Measurements from ENCODE around the gene SDK1. TPM values are rescaled to one million over a fixed set of nuclear protein-coding genes. Genes with fewer than 3 reads are reported as not detected.
"Not testable (repeated sequence)": the region's sequence is repeated elsewhere in the genome, so short reads cannot be mapped to it uniquely, and the experiment has no call there.

SDK1 gene
- polyA plus RNA-seq, 10 donors: 1.9 to 6.0 (median 2.7) TPM

DNA sequence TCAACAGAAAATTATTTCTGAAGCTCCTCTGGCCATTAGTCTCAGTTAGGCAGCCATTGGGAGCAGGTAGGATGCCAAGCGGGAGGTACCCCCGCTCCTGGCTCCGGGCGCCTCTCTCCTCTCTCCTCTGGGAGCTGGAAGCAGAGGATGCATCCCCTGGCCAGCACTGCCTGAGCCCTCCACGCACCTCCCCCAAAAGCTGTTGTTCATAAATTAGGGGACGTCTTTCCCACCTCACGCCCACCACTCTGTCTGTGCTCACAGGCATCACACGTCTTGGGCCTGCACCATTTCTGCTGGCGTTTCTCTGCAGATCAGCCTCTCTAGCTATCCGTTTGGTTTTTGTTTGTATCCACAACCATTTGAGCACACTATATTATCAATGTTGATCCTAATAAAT is 772.0 kb downstream of the SDK1 start:
- no peak for DNase-seq

GRCh38 chr7:4073750-4074149 is 772.7 kb downstream of the SDK1 start:
- no peak for DNase-seq

DNA sequence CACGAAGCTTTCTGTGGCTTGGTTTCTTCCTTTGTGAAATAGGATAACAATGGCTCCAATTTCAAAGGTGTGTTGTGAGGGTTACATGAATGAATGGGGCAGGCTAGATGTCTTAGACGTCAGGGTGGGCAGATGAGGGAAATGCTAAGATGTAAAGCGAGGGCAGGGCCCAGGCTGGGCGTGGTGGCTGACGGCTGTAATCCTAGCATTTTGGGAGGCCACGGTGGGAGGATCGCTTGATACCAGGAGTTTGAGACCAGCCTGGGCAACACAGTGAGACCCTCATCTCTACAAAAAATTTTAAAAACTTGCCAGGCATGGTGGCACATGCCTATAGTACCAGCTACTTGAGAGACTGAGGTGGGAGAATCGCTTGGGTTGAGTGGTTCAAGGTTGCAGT is 773.4 kb downstream of the SDK1 start:
- no peak for DNase-seq

DNA sequence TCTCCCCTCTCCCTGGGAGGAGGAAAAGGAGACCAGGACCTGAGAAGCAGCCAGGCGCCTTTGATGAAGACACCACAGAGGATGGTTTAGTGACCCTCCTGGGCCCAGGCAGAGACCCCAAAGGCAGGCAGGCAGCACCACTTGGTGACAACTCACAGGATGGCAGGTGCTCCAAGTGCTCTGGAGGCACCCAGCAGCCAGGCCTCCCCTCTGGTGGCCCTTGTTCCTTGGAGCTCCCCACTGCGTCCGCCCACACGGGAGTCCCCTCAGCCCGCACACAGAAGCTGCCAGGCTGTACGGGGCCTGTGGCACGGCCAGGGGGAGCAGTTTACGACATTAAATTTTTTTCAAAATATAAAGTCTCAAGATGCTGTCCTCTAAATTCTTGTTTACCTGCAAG is 773.9 kb downstream of the SDK1 start:
- DNase-seq: no peak

DNA sequence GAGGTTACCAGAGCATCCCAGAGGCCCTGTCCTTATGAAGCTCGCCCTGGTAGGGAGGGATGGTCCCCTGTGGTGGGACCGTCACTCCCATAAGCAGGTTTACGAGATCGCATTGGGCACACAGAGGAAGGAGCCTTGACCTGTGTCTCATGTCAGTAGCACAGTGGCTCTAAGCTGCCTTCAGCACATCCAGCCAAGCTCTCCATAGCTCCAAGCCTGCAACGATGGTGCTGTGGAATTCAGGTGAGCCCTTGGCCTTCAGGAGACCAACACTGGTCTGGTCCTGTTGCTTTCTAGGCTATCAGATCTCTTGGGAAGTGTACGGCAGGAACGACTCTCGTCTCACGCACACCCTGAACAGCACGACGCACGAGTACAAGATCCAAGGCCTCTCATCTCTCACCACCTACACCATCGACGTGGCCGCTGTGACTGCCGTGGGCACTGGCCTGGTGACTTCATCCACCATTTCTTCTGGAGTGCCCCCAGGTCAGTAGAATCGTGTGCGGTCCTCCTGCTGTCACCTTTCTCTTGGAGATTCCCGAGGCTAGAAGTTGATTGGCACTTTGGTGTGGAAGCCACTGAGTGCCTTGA is 775.7 kb downstream of the SDK1 start:
- DNase-seq: no peak

- DNase-seq: no peak
Measured at GRCh38 chr7:4077980-4078379, 776.9 kb downstream of the SDK1 start.

DNA sequence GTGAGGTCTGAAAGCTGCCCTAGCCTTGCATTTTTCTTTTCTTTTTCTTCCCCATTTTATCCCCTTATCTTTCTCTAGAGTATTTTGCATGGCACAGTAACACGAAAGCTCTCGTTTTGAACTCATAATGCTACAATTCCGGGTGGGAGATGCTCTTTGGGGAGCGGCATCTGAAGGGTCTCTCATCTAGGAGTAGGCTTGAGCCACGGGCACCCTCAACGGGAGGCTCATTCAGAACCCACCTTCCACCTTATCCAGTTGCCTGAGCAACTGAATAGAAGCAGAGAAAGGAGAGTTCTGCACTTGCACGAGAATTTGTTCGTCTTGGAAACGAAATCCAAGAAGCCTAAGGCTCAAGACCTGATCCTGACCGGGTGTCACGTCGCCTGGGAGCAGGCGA is 777.5 kb downstream of the SDK1 start:
- DNase-seq: no peak

DNA sequence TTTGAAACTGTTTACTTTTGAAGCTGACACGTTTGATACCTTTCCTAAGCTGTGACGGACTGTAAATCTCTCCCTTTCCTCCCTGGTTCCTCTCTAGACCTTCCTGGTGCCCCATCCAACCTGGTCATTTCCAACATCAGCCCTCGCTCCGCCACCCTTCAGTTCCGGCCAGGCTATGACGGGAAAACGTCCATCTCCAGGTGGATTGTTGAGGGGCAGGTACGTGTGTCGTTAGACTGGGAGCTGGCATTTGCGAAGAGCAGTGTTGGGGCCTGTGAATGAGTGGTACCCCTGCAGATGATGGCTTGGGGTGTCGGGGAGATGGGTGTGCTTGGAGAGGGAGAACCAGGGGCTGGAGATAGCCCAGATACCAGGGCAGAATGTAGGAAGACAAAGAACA is 778.3 kb downstream of the SDK1 start:
- DNase-seq: no peak

DNA sequence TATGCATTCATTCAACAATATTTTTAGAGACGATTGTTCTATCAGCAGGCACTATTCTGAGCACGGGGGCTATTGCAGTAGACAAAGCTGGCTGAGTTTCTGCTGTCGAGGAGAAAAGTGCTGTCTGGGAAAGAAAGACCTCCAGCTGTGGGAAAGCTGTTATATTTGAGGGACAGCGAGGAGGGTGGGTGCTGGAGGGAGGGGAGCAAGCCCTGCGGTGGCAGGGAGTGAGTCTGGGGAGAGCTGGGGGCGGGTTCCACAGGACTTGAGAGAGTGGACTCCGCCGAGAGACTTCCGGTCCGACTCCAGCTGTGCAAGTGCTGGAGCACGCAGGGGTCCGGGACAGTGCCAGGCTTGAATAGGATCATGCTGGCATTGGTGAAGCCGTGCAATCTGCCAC is 778.9 kb downstream of the SDK1 start:
- peak in 1 of 3 donors; percentile 26 for DNase-seq

- no peak for DNase-seq
Measured at GRCh38 chr7:4080954-4081353, 779.9 kb downstream of the SDK1 start.

DNA sequence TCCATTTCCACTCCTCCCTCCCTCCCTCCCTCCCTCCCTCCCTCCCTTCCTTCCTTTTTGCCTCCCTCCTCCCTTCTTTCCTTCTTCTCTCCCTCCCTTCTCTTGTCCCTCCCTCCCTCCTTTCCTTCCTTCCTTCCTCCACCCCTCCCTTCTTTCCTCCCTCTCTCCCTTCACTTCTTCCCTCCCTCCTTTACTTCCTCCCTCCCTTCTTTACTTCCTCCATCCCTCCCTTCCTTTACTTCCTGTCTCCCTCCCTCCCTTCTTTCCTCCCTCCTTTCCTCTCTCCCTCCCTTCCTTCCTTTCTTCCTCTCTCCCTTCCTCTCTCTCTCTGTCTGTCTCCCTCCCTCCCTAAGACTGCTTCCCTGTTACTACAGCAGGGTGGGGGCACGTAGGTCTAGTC is 782.5 kb downstream of the SDK1 start:
- DNase-seq: no peak

DNA sequence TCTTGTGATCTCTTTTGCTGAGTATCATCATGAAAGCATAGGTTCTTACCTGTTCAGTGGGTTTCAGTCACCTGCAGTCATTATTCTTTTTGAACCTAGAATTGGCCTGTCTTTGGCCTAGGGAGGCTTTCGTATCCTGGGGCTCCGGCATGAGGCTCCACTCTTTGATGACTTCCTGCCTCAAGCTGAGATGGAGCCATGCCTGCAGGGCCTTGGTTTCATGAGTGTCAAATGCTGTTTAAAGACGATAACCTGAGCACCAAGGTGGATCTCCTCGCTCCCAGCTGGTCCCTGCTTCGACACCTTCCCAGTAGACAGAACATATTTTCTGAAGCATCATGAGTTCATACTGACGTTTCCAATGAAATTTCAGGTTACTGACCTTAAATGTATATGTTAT is 783.2 kb downstream of the SDK1 start:
- DNase-seq: no peak

DNA sequence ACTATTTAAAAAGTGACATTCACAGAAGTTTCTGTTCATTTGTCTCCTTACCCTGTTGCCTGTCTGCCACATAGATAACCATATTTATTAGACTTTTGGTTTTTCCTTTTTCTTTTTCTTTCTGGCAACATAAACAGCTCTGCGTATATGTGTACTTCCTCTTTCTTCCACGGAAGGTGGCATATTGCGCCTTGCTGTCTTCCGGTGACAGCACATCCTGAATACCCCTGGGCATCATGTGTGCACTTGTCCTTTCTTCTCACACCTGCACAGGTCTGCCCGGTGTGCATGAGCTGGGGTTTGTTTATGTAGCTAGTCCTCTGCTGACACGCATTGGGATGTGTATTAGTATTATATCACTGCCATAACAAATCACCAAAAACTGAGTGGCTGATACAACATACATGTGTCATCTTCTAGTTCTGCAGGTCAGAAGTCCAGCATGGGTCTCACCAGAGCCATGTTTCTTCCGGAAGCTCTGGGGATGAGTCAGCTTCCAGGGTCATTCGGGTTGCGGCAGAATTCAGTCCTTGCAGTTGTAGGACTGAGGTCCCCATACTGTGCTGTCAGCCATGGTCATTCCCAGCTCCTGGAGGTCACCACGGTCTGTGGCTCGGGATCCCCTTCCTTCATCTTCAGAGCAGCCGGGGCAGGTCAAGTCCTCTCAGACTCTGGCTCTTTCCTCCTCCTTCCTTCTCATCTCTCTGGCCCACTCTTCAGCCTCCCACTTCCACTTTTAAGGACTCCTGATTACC is 785.1 kb downstream of the SDK1 start:
- DNase-seq: no peak

GRCh38 chr7:4086723-4087122 is 785.7 kb downstream of the SDK1 start:
- DNase-seq: no peak

GRCh38 chr7:4091767-4092166 is 790.7 kb downstream of the SDK1 start:
- DNase-seq: no peak

DNA sequence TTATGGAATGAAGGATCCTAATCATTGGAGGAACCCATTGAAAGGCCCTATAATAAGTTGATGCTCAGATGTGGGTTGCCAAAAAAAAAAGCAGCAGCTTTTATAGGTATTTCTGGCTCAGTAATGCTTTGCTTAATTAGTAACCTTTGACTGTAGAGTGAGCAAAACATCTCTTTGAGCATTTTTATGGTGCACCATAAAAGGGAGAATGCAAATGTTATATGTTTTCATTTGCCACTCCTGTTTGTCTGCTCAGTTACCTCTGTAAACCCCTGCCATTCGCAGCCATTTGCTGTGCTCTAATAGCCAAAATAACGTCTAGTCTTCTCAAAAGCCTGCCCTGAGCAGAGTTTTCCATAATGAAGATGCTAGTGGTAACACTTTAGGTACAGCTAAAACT is 792.0 kb downstream of the SDK1 start:
- DNase-seq: no peak

DNA sequence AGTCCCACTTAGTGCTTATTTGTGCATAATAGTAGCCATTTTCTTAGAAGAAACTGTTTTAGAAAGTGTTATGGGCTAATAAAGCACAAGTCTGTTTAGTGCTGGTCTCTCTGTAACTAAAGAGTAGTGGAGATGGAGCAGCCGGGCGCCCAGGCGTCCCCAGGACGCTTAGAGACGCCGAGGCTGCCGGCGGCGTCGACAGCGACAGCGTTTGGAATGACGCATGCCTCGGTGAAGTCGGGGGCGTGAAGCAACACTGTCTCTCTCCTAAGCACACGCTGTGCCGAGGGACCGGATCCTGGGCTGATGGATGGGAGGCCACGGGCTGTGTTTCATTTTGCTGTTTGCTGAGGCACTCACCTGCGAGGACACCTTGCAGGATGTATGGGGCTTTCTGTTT is 792.4 kb downstream of the SDK1 start:
- DNase-seq: no peak

- not testable (repeated sequence) for DNase-seq
Measured at GRCh38 chr7:4094158-4094557, 793.1 kb downstream of the SDK1 start.

DNA sequence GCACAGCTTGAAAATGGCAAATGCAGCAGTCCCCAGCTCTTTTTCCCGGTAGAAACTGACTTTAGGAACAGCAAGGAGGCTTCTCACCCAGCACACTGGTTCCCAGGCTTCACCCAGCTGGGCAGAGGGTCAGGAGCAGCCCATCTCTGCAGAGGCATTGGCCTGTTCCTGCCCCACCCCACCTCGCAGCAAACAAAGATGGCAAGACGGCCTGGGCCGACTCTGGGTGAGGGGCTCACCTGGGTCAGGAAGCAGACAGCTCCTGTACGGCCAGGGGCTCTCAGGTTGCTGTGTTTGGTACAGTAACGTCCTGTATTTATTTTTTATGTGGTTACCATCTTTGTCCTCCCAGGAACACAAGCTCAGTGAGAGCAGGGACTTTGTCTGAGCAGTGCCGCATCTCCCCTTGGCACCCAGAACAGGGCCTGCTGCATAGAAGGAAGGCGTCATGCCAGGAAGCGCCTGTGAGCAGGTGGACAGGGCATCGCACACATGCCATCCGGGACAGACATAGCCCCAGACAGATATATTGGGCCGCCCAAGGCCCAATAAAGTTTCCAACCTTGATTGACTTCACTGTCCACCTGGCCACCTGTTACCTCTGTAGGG is 796.1 kb downstream of the SDK1 start:
- DNase-seq: no peak

DNA sequence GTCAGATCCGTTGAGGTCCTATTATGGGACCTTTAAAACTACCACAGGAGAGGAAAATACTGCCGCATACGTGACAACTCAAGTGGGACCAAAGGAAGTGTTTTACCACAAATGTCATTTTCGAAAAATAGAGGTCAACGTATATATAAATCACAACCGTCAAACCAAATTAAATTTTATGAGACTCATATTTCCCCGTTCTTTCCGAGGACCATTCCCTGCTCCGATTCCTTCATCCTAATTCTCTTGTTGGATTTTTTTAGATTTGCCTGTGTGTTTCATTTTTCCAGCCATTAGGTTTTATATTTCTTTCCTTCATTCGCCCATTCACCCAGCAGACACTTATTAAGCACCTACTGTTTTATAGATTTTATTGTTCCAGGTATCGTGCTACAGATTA is 797.1 kb downstream of the SDK1 start:
- DNase-seq: no peak

DNA sequence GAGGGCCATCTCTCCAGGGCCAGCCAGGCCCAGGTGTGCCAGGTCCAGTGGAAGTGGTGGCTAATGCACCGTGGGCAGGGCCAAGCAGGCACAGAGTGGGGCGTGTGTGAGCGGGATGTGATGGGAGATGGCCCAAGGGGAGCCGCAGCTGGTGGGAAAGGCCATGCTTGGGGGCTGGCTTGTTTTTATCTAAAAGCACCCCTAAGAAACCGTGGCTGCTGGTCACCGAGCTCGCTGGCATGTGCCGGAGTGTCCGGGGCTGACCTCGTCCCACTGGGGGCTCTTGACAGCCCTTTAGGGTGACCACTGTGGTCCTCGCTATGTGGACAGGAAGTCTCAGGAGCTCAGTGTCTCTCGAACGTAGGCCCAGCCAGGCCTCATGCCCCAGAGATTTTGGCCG is 798.6 kb downstream of the SDK1 start:
- DNase-seq: no peak

DNA sequence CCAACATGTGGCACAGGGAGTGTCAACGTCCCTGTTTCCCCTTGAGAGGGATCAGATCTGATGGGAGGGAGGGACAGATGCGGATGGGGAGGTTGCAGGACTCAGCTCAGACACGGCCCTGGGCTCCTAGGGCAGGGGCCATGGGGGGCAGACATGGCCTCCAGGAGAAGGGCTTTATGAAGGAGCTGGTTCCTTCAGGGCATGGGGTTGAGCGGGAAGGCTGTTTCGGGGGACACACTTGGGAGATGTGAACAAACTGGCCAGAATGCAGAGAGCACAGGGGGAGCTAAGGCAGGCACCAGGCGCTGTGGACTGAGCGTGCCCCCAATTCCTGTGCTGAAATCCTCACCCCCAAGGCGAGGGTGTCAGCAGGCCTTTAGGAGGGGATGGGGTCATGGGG is 799.1 kb downstream of the SDK1 start:
- no peak for DNase-seq

- no peak for DNase-seq
Measured at GRCh38 chr7:4100691-4101090, 799.6 kb downstream of the SDK1 start.

All from muscle of back (tissue), 11 donors.